ENCODE data around the gene C11orf42. TPM values are rescaled to one million over a fixed set of nuclear protein-coding genes. Genes with fewer than 3 reads are reported as not detected.
A peak's percentile ranks its signal among the peaks of the same experiment; 100 is the strongest.
"Not testable (repeated sequence)": the region's sequence is repeated elsewhere in the genome, so short reads cannot be mapped to it uniquely, and the experiment has no call there.

C11orf42 gene
- polyA plus RNA-seq, 4 donors = 0.66 TPM; not detected in 3

- H3K27ac ChIP-seq (ENCODE audit: low read depth in 1 of 3, low read length in 2 of 3) = no peak within 1 kb of the TSS
- H3K9me3 ChIP-seq (ENCODE audit: control insufficient read depth in 2 of 2, insufficient read depth in 1 of 2, low read depth in 1 of 2, low read length in 1 of 2) = no peaks in the 10 kb centered on the region
- no peaks in the 10 kb centered on the region for H3K27me3 ChIP-seq (ENCODE audit: control insufficient read depth in 3 of 3, insufficient read depth in 3 of 3, low read length in 3 of 3)
- FAIRE-seq (no peak), DNase-seq (peak in 1 of 2 donors; percentile 13)
- no peaks in the 10 kb centered on the region for H3K36me3 ChIP-seq (ENCODE audit: control insufficient read depth in 3 of 3, insufficient read depth in 2 of 3, low read depth in 1 of 3, low read length in 3 of 3)
- H3K4me1 ChIP-seq (ENCODE audit: control insufficient read depth in 3 of 3, insufficient read depth in 2 of 3, low read depth in 1 of 3, low read length in 2 of 3) = peaks cover 0 to 6% (median under 1%) of the 10 kb centered on the region in 3 donors
- no peak within 1 kb of the TSS for H3K4me3 ChIP-seq (ENCODE audit: low read depth in 1 of 3, low read length in 3 of 3)
- WGBS, 3 donors = 33 to 76% (median 33%) methylated on average over 1 of the region's 1 CpG
Measured at GRCh38 chr11:6238902-6239301, 33.5 kb downstream of the C11orf42 start, which contains the start of gene CNGA4. TSS of gene CNGA4 (plus strand) at chr11:6239089. CDS start at chr11:6239207, 118 bp downstream.

GRCh38 chr11:6240139-6240538 is 34.8 kb downstream of the C11orf42 start:
- FAIRE-seq = no peak
- DNase-seq = no peak
- Histone ChIP-seq H3K4me1 (ENCODE audit: control insufficient read depth in 3 of 3, insufficient read depth in 2 of 3, low read depth in 1 of 3, low read length in 2 of 3) (peaks cover 0 to 5% (median 0%) of the 10 kb centered on the region in 3 donors), H3K27ac (ENCODE audit: low read depth in 1 of 3, low read length in 2 of 3) (no peak overlapping the region), H3K4me3 (ENCODE audit: low read depth in 1 of 3, low read length in 3 of 3) (no peak overlapping the region), H3K9me3 (ENCODE audit: control insufficient read depth in 2 of 2, insufficient read depth in 1 of 2, low read depth in 1 of 2, low read length in 1 of 2) (no peaks in the 10 kb centered on the region), H3K36me3 (ENCODE audit: control insufficient read depth in 3 of 3, insufficient read depth in 2 of 3, low read depth in 1 of 3, low read length in 3 of 3) (no peaks in the 10 kb centered on the region), H3K27me3 (ENCODE audit: control insufficient read depth in 3 of 3, insufficient read depth in 3 of 3, low read length in 3 of 3) (peaks cover 0 to 2% (median 0%) of the 10 kb centered on the region in 3 donors)
- WGBS, 3 donors = 97 to 98% (median 98%) methylated on average over 28 of the region's 28 CpGs

GRCh38 chr11:6240781-6241180 is 35.4 kb downstream of the C11orf42 start:
- Histone ChIP-seq H3K4me1 (ENCODE audit: control insufficient read depth in 3 of 3, insufficient read depth in 2 of 3, low read depth in 1 of 3, low read length in 2 of 3) (peaks cover 0 to 5% (median 0%) of the 10 kb centered on the region in 3 donors), H3K27me3 (ENCODE audit: control insufficient read depth in 3 of 3, insufficient read depth in 3 of 3, low read length in 3 of 3) (peaks cover 0 to 3% (median 0%) of the 10 kb centered on the region in 3 donors), H3K27ac (ENCODE audit: low read depth in 1 of 3, low read length in 2 of 3) (no peak overlapping the region), H3K9me3 (ENCODE audit: control insufficient read depth in 2 of 2, insufficient read depth in 1 of 2, low read depth in 1 of 2, low read length in 1 of 2) (no peaks in the 10 kb centered on the region), H3K36me3 (ENCODE audit: control insufficient read depth in 3 of 3, insufficient read depth in 2 of 3, low read depth in 1 of 3, low read length in 3 of 3) (no peaks in the 10 kb centered on the region), H3K4me3 (ENCODE audit: low read depth in 1 of 3, low read length in 3 of 3) (no peak overlapping the region)
- 56 to 64% (median 63%) methylated on average over 1 of the region's 1 CpG for WGBS, 3 donors
- DNase-seq (no peak), FAIRE-seq (no peak)

- H3K4me1 ChIP-seq (ENCODE audit: control insufficient read depth in 3 of 3, insufficient read depth in 2 of 3, low read depth in 1 of 3, low read length in 2 of 3) = peaks cover 0 to 5% (median 0%) of the 10 kb centered on the region in 3 donors
- peaks cover 0 to 3% (median 0%) of the 10 kb centered on the region in 3 donors for H3K27me3 ChIP-seq (ENCODE audit: control insufficient read depth in 3 of 3, insufficient read depth in 3 of 3, low read length in 3 of 3)
- FAIRE-seq (no peak), DNase-seq (no peak)
- 90 to 94% (median 93%) methylated on average over 7 of the region's 7 CpGs for WGBS, 3 donors
- H3K27ac ChIP-seq (ENCODE audit: low read depth in 1 of 3, low read length in 2 of 3) = no peak overlapping the region
- H3K4me3 ChIP-seq (ENCODE audit: low read depth in 1 of 3, low read length in 3 of 3) = no peak overlapping the region
- H3K9me3 ChIP-seq (ENCODE audit: control insufficient read depth in 2 of 2, insufficient read depth in 1 of 2, low read depth in 1 of 2, low read length in 1 of 2) = no peaks in the 10 kb centered on the region
- no peaks in the 10 kb centered on the region for H3K36me3 ChIP-seq (ENCODE audit: control insufficient read depth in 3 of 3, insufficient read depth in 2 of 3, low read depth in 1 of 3, low read length in 3 of 3)
Measured at GRCh38 chr11:6241316-6241715, 36.0 kb downstream of the C11orf42 start.

GRCh38 chr11:6245536-6245935 is 40.2 kb downstream of the C11orf42 start:
- no peak for FAIRE-seq
- 92 to 97% (median 95%) methylated on average over 2 of the region's 2 CpGs for WGBS, 3 donors
- no peak for DNase-seq
- Histone ChIP-seq H3K27me3 (ENCODE audit: control insufficient read depth in 3 of 3, insufficient read depth in 3 of 3, low read length in 3 of 3) (peaks cover 0 to 3% (median 0%) of the 10 kb centered on the region in 3 donors), H3K4me3 (ENCODE audit: low read depth in 1 of 3, low read length in 3 of 3) (no peak overlapping the region), H3K9me3 (ENCODE audit: control insufficient read depth in 2 of 2, insufficient read depth in 1 of 2, low read depth in 1 of 2, low read length in 1 of 2) (no peaks in the 10 kb centered on the region), H3K36me3 (ENCODE audit: control insufficient read depth in 3 of 3, insufficient read depth in 2 of 3, low read depth in 1 of 3, low read length in 3 of 3) (no peaks in the 10 kb centered on the region), H3K4me1 (ENCODE audit: control insufficient read depth in 3 of 3, insufficient read depth in 2 of 3, low read depth in 1 of 3, low read length in 2 of 3) (peaks cover 0 to 6% (median 5%) of the 10 kb centered on the region in 3 donors), H3K27ac (ENCODE audit: low read depth in 1 of 3, low read length in 2 of 3) (no peak overlapping the region)

GRCh38 chr11:6248248-6248647 is 42.9 kb downstream of the C11orf42 start:
- H3K27ac ChIP-seq (ENCODE audit: low read depth in 1 of 3, low read length in 2 of 3) = no peak overlapping the region
- H3K27me3 ChIP-seq (ENCODE audit: control insufficient read depth in 3 of 3, insufficient read depth in 3 of 3, low read length in 3 of 3) = peaks cover 0 to 3% (median 0%) of the 10 kb centered on the region in 3 donors
- no peak for FAIRE-seq
- no peak for DNase-seq
- H3K9me3 ChIP-seq (ENCODE audit: control insufficient read depth in 2 of 2, insufficient read depth in 1 of 2, low read depth in 1 of 2, low read length in 1 of 2) = no peaks in the 10 kb centered on the region
- no peaks in the 10 kb centered on the region for H3K36me3 ChIP-seq (ENCODE audit: control insufficient read depth in 3 of 3, insufficient read depth in 2 of 3, low read depth in 1 of 3, low read length in 3 of 3)
- H3K4me3 ChIP-seq (ENCODE audit: low read depth in 1 of 3, low read length in 3 of 3) = no peak overlapping the region
- peaks cover 9 to 30% (median 10%) of the 10 kb centered on the region in 3 donors for H3K4me1 ChIP-seq (ENCODE audit: control insufficient read depth in 3 of 3, insufficient read depth in 2 of 3, low read depth in 1 of 3, low read length in 2 of 3)
- 89 to 100% (median 91%) methylated on average over 1 of the region's 1 CpG for WGBS, 3 donors

- not testable (repeated sequence) for H3K27ac ChIP-seq (ENCODE audit: low read depth in 1 of 3, low read length in 2 of 3)
Measured at GRCh38 chr11:6248897-6249296, 43.5 kb downstream of the C11orf42 start.

GRCh38 chr11:6249770-6250555 is 44.6 kb downstream of the C11orf42 start:
- peaks cover 0 to 3% (median 0%) of the 10 kb centered on the region in 3 donors for H3K27me3 ChIP-seq (ENCODE audit: control insufficient read depth in 3 of 3, insufficient read depth in 3 of 3, low read length in 3 of 3)
- no peaks in the 10 kb centered on the region for H3K36me3 ChIP-seq (ENCODE audit: control insufficient read depth in 3 of 3, insufficient read depth in 2 of 3, low read depth in 1 of 3, low read length in 3 of 3)
- H3K27ac ChIP-seq (ENCODE audit: low read depth in 1 of 3, low read length in 2 of 3) = no peak overlapping the region
- peak; percentile 58 to 89 for DNase-seq
- peaks cover 9 to 32% (median 10%) of the 10 kb centered on the region in 3 donors for H3K4me1 ChIP-seq (ENCODE audit: control insufficient read depth in 3 of 3, insufficient read depth in 2 of 3, low read depth in 1 of 3, low read length in 2 of 3)
- no peak for FAIRE-seq
- H3K9me3 ChIP-seq (ENCODE audit: control insufficient read depth in 2 of 2, insufficient read depth in 1 of 2, low read depth in 1 of 2, low read length in 1 of 2) = no peaks in the 10 kb centered on the region
- WGBS, 3 donors = 15 to 45% (median 31%) methylated on average over 3 of the region's 3 CpGs
- no peak overlapping the region for H3K4me3 ChIP-seq (ENCODE audit: low read depth in 1 of 3, low read length in 3 of 3)

More at GRCh38 chr11:6248897-6249296, 43.5 kb downstream of the C11orf42 start:
- not testable (repeated sequence) for H3K4me3 ChIP-seq (ENCODE audit: low read depth in 1 of 3, low read length in 3 of 3); H3K9me3 ChIP-seq (ENCODE audit: control insufficient read depth in 2 of 2, insufficient read depth in 1 of 2, low read depth in 1 of 2, low read length in 1 of 2); DNase-seq; FAIRE-seq; H3K36me3 ChIP-seq (ENCODE audit: control insufficient read depth in 3 of 3, insufficient read depth in 2 of 3, low read depth in 1 of 3, low read length in 3 of 3); H3K27me3 ChIP-seq (ENCODE audit: control insufficient read depth in 3 of 3, insufficient read depth in 3 of 3, low read length in 3 of 3)
- peaks cover 9 to 32% (median 10%) of the 10 kb centered on the region in 3 donors for H3K4me1 ChIP-seq (ENCODE audit: control insufficient read depth in 3 of 3, insufficient read depth in 2 of 3, low read depth in 1 of 3, low read length in 2 of 3)
- 68 to 91% (median 77%) methylated on average over 3 of the region's 3 CpGs for WGBS, 3 donors

Data from small intestine (tissue), 7 donors.